WTC11 (cell line): ENCODE results near the gene NRXN3.

ENCODE experiments used
- CBFB ChIP-seq: sonication (generic); formaldehyde crosslinking; IDR thresholded peaks from 2 replicates; pipeline ENCODE4 v1.8.1; 2022; ENCODE audit warnings: mild to moderate bottlenecking, low read depth, missing genetic modification reagents
- SP1 ChIP-seq: sonication (generic); formaldehyde crosslinking; conservative IDR thresholded peaks from 2 replicates; pipeline ENCODE4 v1.8.1; 2022; ENCODE audit warnings: missing genetic modification reagents
- ZNF317 ChIP-seq: sonication (generic); formaldehyde crosslinking; IDR thresholded peaks from 2 replicates; pipeline ENCODE4 v1.8.1; 2023; ENCODE audit warnings: low read depth, mild to moderate bottlenecking, moderate library complexity, missing genetic modification reagents, borderline replicate concordance
- TF ChIP-seq, protein P1 (sequence below): sonication (generic); formaldehyde crosslinking; IDR thresholded peaks from 2 replicates; pipeline ENCODE4 v1.8.0; 2022; ENCODE audit warnings: mild to moderate bottlenecking, missing genetic modification reagents
- TF ChIP-seq, protein P2 (sequence below): fragments of 200-600 bp; IDR thresholded peaks from 2 replicates; pipeline ENCODE4 v1.8.0; 2022; ENCODE audit warnings: antibody characterized with exemption
- TF ChIP-seq, protein P3 (sequence below): sonication (generic); formaldehyde crosslinking; IDR thresholded peaks from 2 replicates; pipeline ENCODE4 v1.8.1; 2023; ENCODE audit warnings: mild to moderate bottlenecking, missing genetic modification reagents, moderate library complexity
- TF ChIP-seq, protein P4 (sequence below): sonication (generic); formaldehyde crosslinking; IDR thresholded peaks from 2 replicates; pipeline ENCODE4 v1.8.1; 2023; ENCODE audit warnings: mild to moderate bottlenecking, missing genetic modification reagents, borderline replicate concordance
- TF ChIP-seq, protein P5 (sequence below): sonication (generic); formaldehyde crosslinking; IDR thresholded peaks from 2 replicates; pipeline ENCODE4 v1.8.1; 2023; ENCODE audit warnings: mild to moderate bottlenecking, moderate library complexity, missing genetic modification reagents
- TF ChIP-seq, protein P6 (sequence below): sonication (generic); formaldehyde crosslinking; conservative IDR thresholded peaks from 2 replicates; pipeline ENCODE4 v1.8.1; 2022; ENCODE audit warnings: mild to moderate bottlenecking, missing genetic modification reagents
- TF ChIP-seq, protein P7 (sequence below): sonication (generic); formaldehyde crosslinking; IDR thresholded peaks from 2 replicates; pipeline ENCODE4 v1.8.0; 2022; ENCODE audit warnings: mild to moderate bottlenecking, missing genetic modification reagents
- TF ChIP-seq, protein P8 (sequence below): sonication (generic); formaldehyde crosslinking; conservative IDR thresholded peaks from 2 replicates; pipeline ENCODE4 v1.8.1; 2023; ENCODE audit warnings: mild to moderate bottlenecking, low read depth, missing genetic modification reagents, moderate library complexity

DNA sequence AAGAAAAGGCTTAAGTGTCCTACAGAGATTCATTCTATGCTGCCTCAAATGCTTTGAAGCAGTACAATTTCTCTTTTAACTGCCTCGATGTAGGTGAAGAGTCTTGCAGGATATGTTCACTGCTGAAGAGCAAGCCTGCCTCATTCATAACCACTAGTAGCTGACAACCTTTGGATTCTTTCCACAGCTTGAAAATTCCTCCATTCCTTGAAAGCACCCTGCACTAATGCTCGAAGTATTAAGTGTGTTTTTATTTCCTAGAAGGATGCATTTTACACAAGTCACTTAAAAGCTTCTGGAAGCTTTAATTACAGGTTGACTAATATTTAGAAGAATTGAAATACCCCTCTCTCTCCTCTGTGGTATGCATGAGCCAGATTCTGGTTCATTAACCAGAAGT, 1611.7 kb downstream of the NRXN3 start:
- TF ChIP-seq, protein P1, sequence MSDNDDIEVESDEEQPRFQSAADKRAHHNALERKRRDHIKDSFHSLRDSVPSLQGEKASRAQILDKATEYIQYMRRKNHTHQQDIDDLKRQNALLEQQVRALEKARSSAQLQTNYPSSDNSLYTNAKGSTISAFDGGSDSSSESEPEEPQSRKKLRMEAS (CRISPR knock-in tag): no peak
- TF ChIP-seq, protein P2, sequence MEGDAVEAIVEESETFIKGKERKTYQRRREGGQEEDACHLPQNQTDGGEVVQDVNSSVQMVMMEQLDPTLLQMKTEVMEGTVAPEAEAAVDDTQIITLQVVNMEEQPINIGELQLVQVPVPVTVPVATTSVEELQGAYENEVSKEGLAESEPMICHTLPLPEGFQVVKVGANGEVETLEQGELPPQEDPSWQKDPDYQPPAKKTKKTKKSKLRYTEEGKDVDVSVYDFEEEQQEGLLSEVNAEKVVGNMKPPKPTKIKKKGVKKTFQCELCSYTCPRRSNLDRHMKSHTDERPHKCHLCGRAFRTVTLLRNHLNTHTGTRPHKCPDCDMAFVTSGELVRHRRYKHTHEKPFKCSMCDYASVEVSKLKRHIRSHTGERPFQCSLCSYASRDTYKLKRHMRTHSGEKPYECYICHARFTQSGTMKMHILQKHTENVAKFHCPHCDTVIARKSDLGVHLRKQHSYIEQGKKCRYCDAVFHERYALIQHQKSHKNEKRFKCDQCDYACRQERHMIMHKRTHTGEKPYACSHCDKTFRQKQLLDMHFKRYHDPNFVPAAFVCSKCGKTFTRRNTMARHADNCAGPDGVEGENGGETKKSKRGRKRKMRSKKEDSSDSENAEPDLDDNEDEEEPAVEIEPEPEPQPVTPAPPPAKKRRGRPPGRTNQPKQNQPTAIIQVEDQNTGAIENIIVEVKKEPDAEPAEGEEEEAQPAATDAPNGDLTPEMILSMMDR: no peak
- TF ChIP-seq, protein P3, sequence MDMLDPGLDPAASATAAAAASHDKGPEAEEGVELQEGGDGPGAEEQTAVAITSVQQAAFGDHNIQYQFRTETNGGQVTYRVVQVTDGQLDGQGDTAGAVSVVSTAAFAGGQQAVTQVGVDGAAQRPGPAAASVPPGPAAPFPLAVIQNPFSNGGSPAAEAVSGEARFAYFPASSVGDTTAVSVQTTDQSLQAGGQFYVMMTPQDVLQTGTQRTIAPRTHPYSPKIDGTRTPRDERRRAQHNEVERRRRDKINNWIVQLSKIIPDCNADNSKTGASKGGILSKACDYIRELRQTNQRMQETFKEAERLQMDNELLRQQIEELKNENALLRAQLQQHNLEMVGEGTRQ (CRISPR knock-in tag): no peak
- TF ChIP-seq CBFB (CRISPR knock-in tag): no peak
- TF ChIP-seq, protein P4, sequence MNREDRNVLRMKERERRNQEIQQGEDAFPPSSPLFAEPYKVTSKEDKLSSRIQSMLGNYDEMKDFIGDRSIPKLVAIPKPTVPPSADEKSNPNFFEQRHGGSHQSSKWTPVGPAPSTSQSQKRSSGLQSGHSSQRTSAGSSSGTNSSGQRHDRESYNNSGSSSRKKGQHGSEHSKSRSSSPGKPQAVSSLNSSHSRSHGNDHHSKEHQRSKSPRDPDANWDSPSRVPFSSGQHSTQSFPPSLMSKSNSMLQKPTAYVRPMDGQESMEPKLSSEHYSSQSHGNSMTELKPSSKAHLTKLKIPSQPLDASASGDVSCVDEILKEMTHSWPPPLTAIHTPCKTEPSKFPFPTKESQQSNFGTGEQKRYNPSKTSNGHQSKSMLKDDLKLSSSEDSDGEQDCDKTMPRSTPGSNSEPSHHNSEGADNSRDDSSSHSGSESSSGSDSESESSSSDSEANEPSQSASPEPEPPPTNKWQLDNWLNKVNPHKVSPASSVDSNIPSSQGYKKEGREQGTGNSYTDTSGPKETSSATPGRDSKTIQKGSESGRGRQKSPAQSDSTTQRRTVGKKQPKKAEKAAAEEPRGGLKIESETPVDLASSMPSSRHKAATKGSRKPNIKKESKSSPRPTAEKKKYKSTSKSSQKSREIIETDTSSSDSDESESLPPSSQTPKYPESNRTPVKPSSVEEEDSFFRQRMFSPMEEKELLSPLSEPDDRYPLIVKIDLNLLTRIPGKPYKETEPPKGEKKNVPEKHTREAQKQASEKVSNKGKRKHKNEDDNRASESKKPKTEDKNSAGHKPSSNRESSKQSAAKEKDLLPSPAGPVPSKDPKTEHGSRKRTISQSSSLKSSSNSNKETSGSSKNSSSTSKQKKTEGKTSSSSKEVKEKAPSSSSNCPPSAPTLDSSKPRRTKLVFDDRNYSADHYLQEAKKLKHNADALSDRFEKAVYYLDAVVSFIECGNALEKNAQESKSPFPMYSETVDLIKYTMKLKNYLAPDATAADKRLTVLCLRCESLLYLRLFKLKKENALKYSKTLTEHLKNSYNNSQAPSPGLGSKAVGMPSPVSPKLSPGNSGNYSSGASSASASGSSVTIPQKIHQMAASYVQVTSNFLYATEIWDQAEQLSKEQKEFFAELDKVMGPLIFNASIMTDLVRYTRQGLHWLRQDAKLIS (CRISPR knock-in tag): no peak
- no peak for TF ChIP-seq SP1 (CRISPR knock-in tag)
- TF ChIP-seq, protein P5, sequence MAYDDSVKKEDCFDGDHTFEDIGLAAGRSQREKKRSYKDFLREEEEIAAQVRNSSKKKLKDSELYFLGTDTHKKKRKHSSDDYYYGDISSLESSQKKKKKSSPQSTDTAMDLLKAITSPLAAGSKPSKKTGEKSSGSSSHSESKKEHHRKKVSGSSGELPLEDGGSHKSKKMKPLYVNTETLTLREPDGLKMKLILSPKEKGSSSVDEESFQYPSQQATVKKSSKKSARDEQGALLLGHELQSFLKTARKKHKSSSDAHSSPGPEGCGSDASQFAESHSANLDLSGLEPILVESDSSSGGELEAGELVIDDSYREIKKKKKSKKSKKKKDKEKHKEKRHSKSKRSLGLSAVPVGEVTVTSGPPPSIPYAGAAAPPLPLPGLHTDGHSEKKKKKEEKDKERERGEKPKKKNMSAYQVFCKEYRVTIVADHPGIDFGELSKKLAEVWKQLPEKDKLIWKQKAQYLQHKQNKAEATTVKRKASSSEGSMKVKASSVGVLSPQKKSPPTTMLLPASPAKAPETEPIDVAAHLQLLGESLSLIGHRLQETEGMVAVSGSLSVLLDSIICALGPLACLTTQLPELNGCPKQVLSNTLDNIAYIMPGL (CRISPR knock-in tag): no peak
- TF ChIP-seq, protein P6, sequence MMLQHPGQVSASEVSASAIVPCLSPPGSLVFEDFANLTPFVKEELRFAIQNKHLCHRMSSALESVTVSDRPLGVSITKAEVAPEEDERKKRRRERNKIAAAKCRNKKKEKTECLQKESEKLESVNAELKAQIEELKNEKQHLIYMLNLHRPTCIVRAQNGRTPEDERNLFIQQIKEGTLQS (CRISPR knock-in tag): no peak
- TF ChIP-seq ZNF317: no peak
- TF ChIP-seq, protein P7, sequence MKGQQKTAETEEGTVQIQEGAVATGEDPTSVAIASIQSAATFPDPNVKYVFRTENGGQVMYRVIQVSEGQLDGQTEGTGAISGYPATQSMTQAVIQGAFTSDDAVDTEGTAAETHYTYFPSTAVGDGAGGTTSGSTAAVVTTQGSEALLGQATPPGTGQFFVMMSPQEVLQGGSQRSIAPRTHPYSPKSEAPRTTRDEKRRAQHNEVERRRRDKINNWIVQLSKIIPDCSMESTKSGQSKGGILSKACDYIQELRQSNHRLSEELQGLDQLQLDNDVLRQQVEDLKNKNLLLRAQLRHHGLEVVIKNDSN (CRISPR knock-in tag): no peak
- TF ChIP-seq, protein P8, sequence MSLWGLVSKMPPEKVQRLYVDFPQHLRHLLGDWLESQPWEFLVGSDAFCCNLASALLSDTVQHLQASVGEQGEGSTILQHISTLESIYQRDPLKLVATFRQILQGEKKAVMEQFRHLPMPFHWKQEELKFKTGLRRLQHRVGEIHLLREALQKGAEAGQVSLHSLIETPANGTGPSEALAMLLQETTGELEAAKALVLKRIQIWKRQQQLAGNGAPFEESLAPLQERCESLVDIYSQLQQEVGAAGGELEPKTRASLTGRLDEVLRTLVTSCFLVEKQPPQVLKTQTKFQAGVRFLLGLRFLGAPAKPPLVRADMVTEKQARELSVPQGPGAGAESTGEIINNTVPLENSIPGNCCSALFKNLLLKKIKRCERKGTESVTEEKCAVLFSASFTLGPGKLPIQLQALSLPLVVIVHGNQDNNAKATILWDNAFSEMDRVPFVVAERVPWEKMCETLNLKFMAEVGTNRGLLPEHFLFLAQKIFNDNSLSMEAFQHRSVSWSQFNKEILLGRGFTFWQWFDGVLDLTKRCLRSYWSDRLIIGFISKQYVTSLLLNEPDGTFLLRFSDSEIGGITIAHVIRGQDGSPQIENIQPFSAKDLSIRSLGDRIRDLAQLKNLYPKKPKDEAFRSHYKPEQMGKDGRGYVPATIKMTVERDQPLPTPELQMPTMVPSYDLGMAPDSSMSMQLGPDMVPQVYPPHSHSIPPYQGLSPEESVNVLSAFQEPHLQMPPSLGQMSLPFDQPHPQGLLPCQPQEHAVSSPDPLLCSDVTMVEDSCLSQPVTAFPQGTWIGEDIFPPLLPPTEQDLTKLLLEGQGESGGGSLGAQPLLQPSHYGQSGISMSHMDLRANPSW (CRISPR knock-in tag): no peak
